HG03196 (cell line): Measurements from ENCODE around the gene ACOT2.

ENCODE experiments used
- ATAC-seq: cut with Tn5 transposase; IDR thresholded peaks from one replicate; pipeline ENCODE4 v1.9.1; 2021; ENCODE audit not compliant: unreplicated experiment

ACOT2 gene

DNA sequence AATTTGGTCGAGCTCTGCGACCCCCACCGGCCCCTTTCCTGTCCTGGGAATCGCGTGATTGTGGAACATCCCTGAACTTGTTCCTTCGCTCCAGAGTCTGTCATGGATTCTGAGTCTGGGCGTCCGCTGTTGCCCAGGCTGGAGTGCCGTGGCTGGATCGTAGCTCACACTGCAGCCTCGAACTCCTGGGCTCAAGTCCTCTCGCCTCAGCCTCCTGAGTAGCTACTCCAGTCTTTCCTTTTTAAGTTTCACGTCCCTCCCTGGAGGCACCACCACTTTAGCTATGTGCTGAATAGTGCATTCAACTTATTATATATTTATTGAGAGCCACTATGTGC is 44.0 kb downstream of the ACOT2 start:
- no peak for ATAC-seq

DNA sequence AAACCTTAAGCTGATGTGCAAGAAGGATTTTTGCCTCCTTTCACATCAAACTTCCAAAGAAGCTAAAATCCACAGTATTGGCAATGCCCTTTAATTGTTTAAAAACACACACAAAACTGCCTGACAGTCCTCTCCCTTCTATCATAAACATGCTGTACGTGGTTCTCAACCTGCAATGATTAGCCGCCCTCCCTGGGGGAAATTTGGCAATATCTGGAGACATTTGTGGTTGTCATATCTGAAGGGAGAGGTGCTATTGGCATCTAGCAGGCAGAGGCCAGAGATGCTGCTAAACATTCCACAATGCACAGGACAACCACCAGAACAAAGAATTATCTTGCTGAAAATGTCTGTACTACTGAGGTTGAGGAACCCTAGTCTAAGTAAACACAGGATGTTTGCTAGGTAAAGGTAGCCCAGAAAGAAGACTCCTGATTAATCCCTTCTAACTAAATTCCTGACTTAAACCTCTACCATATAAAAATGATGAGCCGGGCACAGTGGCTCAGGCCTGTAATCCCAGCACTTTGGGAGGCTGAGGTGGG is 44.5 kb downstream of the ACOT2 start:
- ATAC-seq = no peak

DNA sequence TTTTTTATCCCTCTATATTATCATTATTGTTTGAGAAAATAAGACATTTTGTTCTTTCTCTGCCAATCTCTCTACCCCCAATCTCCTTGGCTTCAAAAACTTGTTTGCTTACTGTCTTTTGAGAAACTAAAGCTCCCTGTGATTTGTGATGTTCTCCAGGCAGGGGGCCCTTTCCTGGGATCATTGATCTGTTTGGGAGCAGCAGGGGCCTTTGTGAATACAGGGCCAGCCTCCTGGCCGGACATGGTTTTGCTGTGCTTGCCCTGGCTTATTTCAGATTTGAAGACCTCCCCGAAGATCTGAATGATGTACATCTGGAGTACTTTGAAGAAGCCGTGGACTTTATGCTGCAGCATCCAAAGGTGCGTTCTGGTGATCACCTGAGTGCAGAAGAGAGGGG is 47.8 kb downstream of the ACOT2 start:
- ATAC-seq = no peak

DNA sequence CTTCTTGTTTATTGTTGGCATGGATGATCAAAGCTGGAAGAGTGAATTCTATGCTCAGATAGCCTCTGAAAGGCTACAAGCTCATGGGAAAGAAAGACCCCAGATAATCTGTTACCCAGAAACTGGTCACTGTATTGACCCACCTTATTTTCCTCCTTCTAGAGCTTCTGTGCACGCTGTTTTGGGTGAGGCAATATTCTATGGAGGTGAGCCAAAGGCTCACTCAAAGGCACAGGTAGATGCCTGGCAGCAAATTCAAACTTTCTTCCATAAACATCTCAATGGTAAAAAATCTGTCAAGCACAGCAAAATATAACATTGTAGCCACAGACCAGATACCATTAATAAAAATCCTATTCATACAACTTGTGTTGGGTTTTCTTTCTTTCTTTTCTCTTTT is 50.5 kb downstream of the ACOT2 start:
- ATAC-seq = no peak

DNA sequence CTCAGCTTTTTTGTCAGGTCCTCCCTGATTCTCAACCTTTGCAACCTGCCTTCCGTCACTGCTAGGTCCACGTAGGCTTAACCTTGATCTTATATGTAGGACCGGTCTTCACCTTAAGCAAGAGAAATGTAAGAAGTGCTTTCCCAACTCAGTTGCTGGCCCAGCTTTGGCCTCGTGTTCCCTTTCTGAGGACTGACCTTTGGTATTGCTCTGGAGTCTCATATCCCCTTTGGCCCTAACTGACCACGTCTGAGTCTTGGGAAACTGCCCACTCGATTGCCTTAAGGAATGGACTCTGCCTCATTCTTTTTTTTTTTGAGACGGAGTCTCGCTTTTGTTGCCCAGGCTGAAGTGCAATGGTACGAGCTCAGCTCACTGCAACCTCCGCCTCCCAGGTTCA is 51.3 kb downstream of the ACOT2 start:
- no peak for ATAC-seq

DNA sequence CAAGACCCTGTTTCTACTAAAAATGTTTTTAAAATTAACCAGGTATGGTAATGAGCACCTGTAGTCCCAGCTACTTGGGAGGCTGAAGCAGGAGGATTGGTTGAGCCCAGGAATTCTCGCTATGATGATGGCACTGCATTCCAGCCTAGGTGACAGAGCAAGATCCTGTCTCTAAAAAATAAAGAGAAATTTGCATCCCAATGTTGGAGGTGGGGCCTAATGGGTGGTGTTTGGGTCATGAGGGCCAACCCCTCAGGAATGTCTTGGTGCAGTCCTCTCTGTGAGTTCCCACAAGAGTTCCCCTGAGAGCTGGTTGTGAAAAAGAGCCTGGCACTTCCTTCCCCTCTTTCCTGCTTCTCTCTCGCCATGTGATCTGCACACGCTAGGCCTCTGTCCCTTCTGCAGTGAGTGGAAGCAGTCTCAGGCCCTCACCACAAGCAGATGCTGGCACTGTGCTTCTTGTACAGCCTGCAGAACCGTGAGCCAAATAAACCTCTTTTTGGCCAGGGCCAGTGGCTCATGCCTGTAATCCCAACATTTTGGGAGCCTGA is 54.6 kb downstream of the ACOT2 start:
- ATAC-seq = no peak
